BLaER1 (cell line): ENCODE measurements around the gene LCE3B.

Experiments used
- H3K27ac ChIP-seq: shearing (Covaris generic); formaldehyde crosslinking; 2 replicates; pipeline ENCODE4 v1.8.1; 2022
- H3K27me3 ChIP-seq: shearing (Covaris generic); formaldehyde crosslinking; 2 replicates; pipeline ENCODE4 v1.8.1; 2022
- H3K36me3 ChIP-seq: shearing (Covaris generic); formaldehyde crosslinking; 2 replicates; pipeline ENCODE4 v1.8.1; 2022
- H3K4me1 ChIP-seq: shearing (Covaris generic); formaldehyde crosslinking; 2 replicates; pipeline ENCODE4 v1.8.1; 2022
- H3K4me2 ChIP-seq: shearing (Covaris generic); formaldehyde crosslinking; 2 replicates; pipeline ENCODE4 v1.8.1; 2022
- H3K4me3 ChIP-seq: shearing (Covaris generic); formaldehyde crosslinking; 2 replicates; pipeline ENCODE4 v1.8.1; 2022
- H3K9ac ChIP-seq: shearing (Covaris generic); formaldehyde crosslinking; 2 replicates; pipeline ENCODE4 v1.8.1; 2022
- H3K9me3 ChIP-seq: shearing (Covaris generic); formaldehyde crosslinking; 2 replicates; pipeline ENCODE4 v1.8.1; 2022
- H4K20me1 ChIP-seq: shearing (Covaris generic); formaldehyde crosslinking; 2 replicates; pipeline ENCODE4 v1.8.1; 2022
- Cebpa-rat ChIP-seq: shearing (Covaris generic); IDR thresholded peaks from 2 replicates; pipeline ENCODE4 v1.8.1; 2022

The LCE3B gene

GRCh38 chr1:152599934-152600333 is 13.7 kb upstream of the LCE3B start, which contains the start of gene LCE3C:
TSS of gene LCE3C (plus strand) at chr1:152600234. CDS start at chr1:152600732, 498 bp downstream.
- Histone ChIP-seq H3K27ac (no peak within 1 kb of the TSS), H3K9me3 (no peaks in the 10 kb centered on the region; the same call in 1 of the 2 replicates), H3K4me1 (no peaks in the 10 kb centered on the region), H3K27me3 (no peaks in the 10 kb centered on the region), H3K4me3 (no peak within 1 kb of the TSS), H3K9ac (no peak within 1 kb of the TSS), H4K20me1 (no peaks in the 10 kb centered on the region), H3K36me3 (no peaks in the 10 kb centered on the region), H3K4me2 (no peak within 1 kb of the TSS)
- TF ChIP-seq Cebpa-rat: no peak

DNA sequence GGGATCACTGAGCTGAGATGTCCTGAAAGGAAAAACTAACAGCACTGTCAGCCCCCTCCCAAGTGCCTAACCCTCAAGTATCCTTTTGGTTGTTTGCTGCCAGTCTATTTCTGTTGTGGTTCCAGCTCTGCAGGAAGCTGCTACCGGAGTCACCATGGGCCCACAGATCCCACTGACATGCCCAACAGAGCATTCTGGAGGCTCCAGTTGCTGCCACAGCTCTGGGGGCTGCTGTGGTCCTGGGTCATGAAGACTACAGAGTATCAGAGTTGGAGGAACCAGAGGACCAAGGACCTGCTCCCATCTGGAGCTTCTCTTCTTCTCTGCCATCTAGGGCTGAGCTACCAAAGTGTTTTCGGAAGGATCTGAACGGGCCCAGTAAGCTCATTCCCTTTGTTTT is 8.4 kb downstream of the LCE3B start:
- Histone ChIP-seq H3K36me3 (no peaks in the 10 kb centered on the region), H4K20me1 (no peaks in the 10 kb centered on the region), H3K4me1 (peaks cover 25% of the 10 kb centered on the region), H3K4me3 (no peak overlapping the region; the same call in 1 of the 2 replicates), H3K9ac (no peak overlapping the region), H3K9me3 (peaks cover 35% of the 10 kb centered on the region), H3K27me3 (no peaks in the 10 kb centered on the region), H3K27ac (peak overlapping the region; percentile 15; the same call in 1 of the 2 replicates), H3K4me2 (peak overlapping the region; percentile 59)
- TF ChIP-seq Cebpa-rat: no peak

DNA sequence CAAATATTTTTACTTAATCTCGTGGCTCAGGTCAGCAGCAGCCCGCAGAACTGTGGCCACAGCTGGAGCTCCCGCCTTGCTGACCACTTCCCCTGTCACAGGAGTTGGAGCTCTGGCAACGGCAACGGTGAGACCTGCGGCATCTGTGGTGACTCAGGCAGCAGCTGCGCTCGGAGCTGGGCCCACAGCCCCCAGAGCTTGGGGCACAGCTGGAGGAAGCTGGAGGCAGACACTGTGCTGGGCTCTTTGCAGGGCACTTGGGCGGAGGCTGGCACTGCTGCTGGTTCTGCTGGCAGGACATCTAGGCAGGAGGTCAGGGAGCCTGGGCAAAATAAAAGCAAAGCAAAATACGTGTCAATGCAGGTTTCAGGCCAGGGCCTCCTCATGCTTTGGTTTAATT is 9.2 kb downstream of the LCE3B start, which contains the start of gene LCE3A:
LCE3A (minus strand) TSS at position 301 of the 400 bp plus-strand sequence; CDS start at position 301, 0 bp downstream.
- no peaks in the 10 kb centered on the region for H3K27me3 ChIP-seq
- H3K27ac ChIP-seq: peak within 1 kb of the TSS; percentile 15; the same call in 1 of the 2 replicates
- H3K4me1 ChIP-seq: peaks cover 25% of the 10 kb centered on the region
- TF ChIP-seq Cebpa-rat: no peak
- H3K36me3 ChIP-seq: no peaks in the 10 kb centered on the region
- H3K4me3 ChIP-seq: no peak within 1 kb of the TSS; the same call in 1 of the 2 replicates
- H3K9ac ChIP-seq: no peak within 1 kb of the TSS
- peaks cover 30% of the 10 kb centered on the region for H3K9me3 ChIP-seq
- peak within 1 kb of the TSS; percentile 59 for H3K4me2 ChIP-seq
- H4K20me1 ChIP-seq: no peaks in the 10 kb centered on the region

- H3K27ac ChIP-seq: peak overlapping the region; percentile 14; the same call in 1 of the 2 replicates
- TF ChIP-seq Cebpa-rat: no peak
- peaks cover 24% of the 10 kb centered on the region for H3K9me3 ChIP-seq
- H3K4me3 ChIP-seq: no peak overlapping the region
- no peaks in the 10 kb centered on the region for H3K36me3 ChIP-seq
- no peaks in the 10 kb centered on the region for H4K20me1 ChIP-seq
- H3K4me1 ChIP-seq: peaks cover 25% of the 10 kb centered on the region
- H3K27me3 ChIP-seq: no peaks in the 10 kb centered on the region
- H3K9ac ChIP-seq: no peak overlapping the region
- peak overlapping the region; percentile 59 for H3K4me2 ChIP-seq
Observed at GRCh38 chr1:152623203-152623844, 9.7 kb downstream of the LCE3B start.

- H3K27me3 ChIP-seq: no peaks in the 10 kb centered on the region
- no peak for TF ChIP-seq Cebpa-rat
- no peak overlapping the region for H3K4me2 ChIP-seq
- H3K9me3 ChIP-seq: no peaks in the 10 kb centered on the region; the same call in 1 of the 2 replicates
- no peak overlapping the region for H3K9ac ChIP-seq
- no peak overlapping the region for H3K27ac ChIP-seq
- peaks cover 21% of the 10 kb centered on the region for H3K4me1 ChIP-seq
- no peak overlapping the region for H3K4me3 ChIP-seq
- H4K20me1 ChIP-seq: no peaks in the 10 kb centered on the region
- no peaks in the 10 kb centered on the region for H3K36me3 ChIP-seq
Observed at GRCh38 chr1:152626744-152627143, 13.1 kb downstream of the LCE3B start.

DNA sequence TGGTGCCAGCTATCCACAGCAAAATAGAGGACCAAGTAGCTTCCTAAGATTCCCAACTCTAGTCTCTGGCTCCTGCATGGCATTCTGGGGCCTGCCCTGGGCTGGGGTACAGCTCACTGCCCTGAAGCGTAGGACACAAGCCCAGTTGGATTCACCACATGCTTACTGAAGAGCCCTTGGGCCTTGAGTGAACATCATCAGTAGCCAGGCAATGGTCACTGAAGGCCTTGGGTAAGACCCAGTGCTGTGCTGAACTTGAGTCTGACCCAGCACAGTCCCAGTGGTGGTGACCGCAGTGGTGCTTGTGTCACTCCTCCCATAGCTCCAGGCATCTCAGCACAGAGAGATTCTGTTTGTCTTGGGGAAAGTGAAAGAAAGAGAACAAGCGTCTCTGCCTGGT is 17.0 kb downstream of the LCE3B start:
- no peaks in the 10 kb centered on the region; the same call in 1 of the 2 replicates for H3K9me3 ChIP-seq
- H3K27ac ChIP-seq: no peak overlapping the region
- no peaks in the 10 kb centered on the region for H3K36me3 ChIP-seq
- H3K4me2 ChIP-seq: no peak overlapping the region
- no peaks in the 10 kb centered on the region for H3K4me1 ChIP-seq
- no peaks in the 10 kb centered on the region for H4K20me1 ChIP-seq
- no peak overlapping the region for H3K9ac ChIP-seq
- no peaks in the 10 kb centered on the region for H3K27me3 ChIP-seq
- H3K4me3 ChIP-seq: no peak overlapping the region
- TF ChIP-seq Cebpa-rat: no peak

DNA sequence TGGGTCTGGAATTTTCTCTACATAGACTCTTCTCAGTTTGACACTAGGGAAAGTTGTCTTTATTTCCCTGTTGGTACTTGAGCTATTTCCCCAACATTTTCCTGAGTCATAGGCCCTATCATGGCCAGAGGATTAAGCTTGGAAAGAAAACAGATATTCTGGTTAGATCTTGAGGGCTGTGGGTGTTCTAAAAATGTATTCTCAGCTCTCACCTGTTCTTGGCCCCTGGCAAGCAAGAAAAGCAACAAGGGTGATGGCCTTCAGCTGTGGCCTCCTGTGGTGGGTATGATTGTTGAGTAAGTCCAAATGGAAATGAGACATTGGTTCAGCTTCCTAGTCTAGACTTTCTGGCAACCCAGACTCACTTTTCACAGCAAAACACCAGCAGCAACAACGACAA is 26.7 kb downstream of the LCE3B start:
- H3K27me3 ChIP-seq: no peaks in the 10 kb centered on the region
- 0 out of 2 replicates have a peak, but pooled peaks cover 6% of the 10 kb centered on the region for H3K9me3 ChIP-seq

GRCh38 chr1:152643945-152644344 is 30.3 kb downstream of the LCE3B start:
- Histone ChIP-seq H3K4me1 (peaks cover 6% of the 10 kb centered on the region), H3K9me3 (0 out of 2 replicates have a peak, but pooled peaks cover 6% of the 10 kb centered on the region), H3K4me3 (no peak overlapping the region), H4K20me1 (no peaks in the 10 kb centered on the region), H3K27me3 (no peaks in the 10 kb centered on the region), H3K27ac (no peak overlapping the region), H3K4me2 (no peak overlapping the region), H3K36me3 (no peaks in the 10 kb centered on the region), H3K9ac (no peak overlapping the region)
- TF ChIP-seq Cebpa-rat: no peak

More for the DNA sequence above, 26.7 kb downstream of the LCE3B start:
- H3K9ac ChIP-seq: no peak overlapping the region
- no peak overlapping the region for H3K27ac ChIP-seq
- TF ChIP-seq Cebpa-rat: no peak
- peaks cover 5% of the 10 kb centered on the region for H3K4me1 ChIP-seq
- no peaks in the 10 kb centered on the region for H4K20me1 ChIP-seq
- H3K4me3 ChIP-seq: no peak overlapping the region
- no peaks in the 10 kb centered on the region for H3K36me3 ChIP-seq
- H3K4me2 ChIP-seq: no peak overlapping the region

DNA sequence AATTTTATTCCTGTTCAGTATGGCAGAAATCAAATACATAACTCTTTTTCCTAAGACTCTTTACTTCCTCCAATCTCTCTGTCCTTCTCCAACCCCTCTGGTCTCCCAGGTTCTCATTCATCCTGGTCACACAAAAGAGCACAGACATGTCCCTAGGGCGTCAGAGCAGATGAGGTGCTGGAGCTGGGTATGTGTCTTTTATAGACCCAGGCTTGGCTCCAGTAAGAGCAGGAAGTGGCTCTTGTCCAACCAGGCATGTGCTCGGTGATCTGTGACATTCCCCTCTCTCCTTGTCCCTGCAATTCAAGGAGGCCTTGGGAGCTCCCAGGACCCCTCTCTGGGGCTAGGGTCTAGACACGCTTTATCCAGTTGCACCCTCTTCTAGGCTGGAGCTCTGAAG is 31.5 kb downstream of the LCE3B start:
- H3K4me2 ChIP-seq: no peak overlapping the region; the same call in 1 of the 2 replicates
- H3K27ac ChIP-seq: no peak overlapping the region
- H3K27me3 ChIP-seq: no peaks in the 10 kb centered on the region
- H4K20me1 ChIP-seq: no peaks in the 10 kb centered on the region
- no peak overlapping the region for H3K9ac ChIP-seq
- no peak for TF ChIP-seq Cebpa-rat
- 0 out of 2 replicates have a peak, but pooled peaks cover 6% of the 10 kb centered on the region for H3K9me3 ChIP-seq
- no peak overlapping the region for H3K4me3 ChIP-seq
- peaks cover 6% of the 10 kb centered on the region for H3K4me1 ChIP-seq
- no peaks in the 10 kb centered on the region for H3K36me3 ChIP-seq

- Histone ChIP-seq H3K9me3 (0 out of 2 replicates have a peak, but pooled peaks cover 6% of the 10 kb centered on the region), H3K4me3 (no peak overlapping the region), H4K20me1 (no peaks in the 10 kb centered on the region), H3K9ac (no peak overlapping the region), H3K27ac (no peak overlapping the region), H3K27me3 (no peaks in the 10 kb centered on the region), H3K4me2 (no peak overlapping the region), H3K4me1 (peaks cover 6% of the 10 kb centered on the region), H3K36me3 (no peaks in the 10 kb centered on the region)
- no peak for TF ChIP-seq Cebpa-rat
Observed at GRCh38 chr1:152646656-152647055, 33.0 kb downstream of the LCE3B start.
